Measurements from ENCODE around the gene C1QTNF2.

- TF ChIP-seq CTCF (optimal IDR thresholded peaks at IDR 0.05 in 1 of 3, IDR thresholded peaks at IDR 0.05 in 1 of 3, conservative IDR thresholded peaks at IDR 0.05 in 1 of 3; ENCODE audit: extremely low read depth in 1 of 3, insufficient read depth in 2 of 3, low read length in 3 of 3) (no peak), EZH2 (IDR thresholded peaks at IDR 0.05; ENCODE audit: low read length) (no peak)
These were observed 9.1 kb upstream of the C1QTNF2 start for GRCh38 chr5:160379511-160379910.
